ENCODE results near the gene HTR3B. TPM values are rescaled to one million over a fixed set of nuclear protein-coding genes. Genes with fewer than 3 reads are reported as not detected.

Gene HTR3B
- total RNA-seq, 4 donors from 2014 or later: not detected

GRCh38 chr11:113956986-113957385 lies 52.4 kb downstream of the HTR3B start:
- intact Hi-C loops (cut with DNase I; ENCODE audit: low total_unique reads): no loop called here

GRCh38 chr11:113960702-113961330 lies 56.2 kb downstream of the HTR3B start:
- Histone ChIP-seq H3K27me3 (no peaks in the 10 kb centered on the region), H3K9me3 (no peaks in the 10 kb centered on the region), H3K4me1 (no peaks in the 10 kb centered on the region), H3K27ac (no peak overlapping the region), H3K36me3 (no peaks in the 10 kb centered on the region), H3K4me3 (no peak overlapping the region)
- in situ Hi-C loops (cut with MboI; ENCODE audit: low sequenced_read_pairs in 4 of 4) (no loop called here), intact Hi-C loops (cut with DNase I; ENCODE audit: low total_unique reads) (no loop called here)
- no peak for TF ChIP-seq POLR2A (IDR thresholded peaks at IDR 0.05)
- TF ChIP-seq CTCF (IDR thresholded peaks at IDR 0.05 in 4 of 5, conservative IDR thresholded peaks at IDR 0.05 in 1 of 5): no peak
- no peak for DNase-seq
- ATAC-seq: no peak

More at GRCh38 chr11:113956986-113957385, 52.4 kb downstream of the HTR3B start:
- in situ Hi-C loops (cut with MboI; ENCODE audit: low sequenced_read_pairs in 4 of 4): no loop called here
- DNase-seq (no peak), ATAC-seq (no peak)
- Histone ChIP-seq H3K27ac (no peak overlapping the region), H3K4me3 (no peak overlapping the region), H3K27me3 (peaks cover 2 to 12% (median 2%) of the 10 kb centered on the region in 3 donors), H3K36me3 (no peaks in the 10 kb centered on the region), H3K4me1 (no peaks in the 10 kb centered on the region), H3K9me3 (no peaks in the 10 kb centered on the region)
- TF ChIP-seq CTCF (IDR thresholded peaks at IDR 0.05 in 4 of 5, conservative IDR thresholded peaks at IDR 0.05 in 1 of 5): no peak
- TF ChIP-seq POLR2A (IDR thresholded peaks at IDR 0.05): no peak

- in situ Hi-C loops (cut with MboI; ENCODE audit: low sequenced_read_pairs in 4 of 4) (no loop called here), intact Hi-C loops (cut with DNase I; ENCODE audit: low total_unique reads) (no loop called here)
- ATAC-seq (no peak), DNase-seq (no peak)
- no peak overlapping the region for H3K4me3 ChIP-seq
- H3K27ac ChIP-seq: no peak overlapping the region
- no peaks in the 10 kb centered on the region for H3K9me3 ChIP-seq
- no peaks in the 10 kb centered on the region for H3K27me3 ChIP-seq
- TF ChIP-seq POLR2A (IDR thresholded peaks at IDR 0.05): no peak
- no peak for TF ChIP-seq CTCF (IDR thresholded peaks at IDR 0.05 in 4 of 5, conservative IDR thresholded peaks at IDR 0.05 in 1 of 5)
- no peaks in the 10 kb centered on the region for H3K36me3 ChIP-seq
- H3K4me1 ChIP-seq: no peaks in the 10 kb centered on the region
These were observed 62.8 kb downstream of the HTR3B start for GRCh38 chr11:113967361-113967760.

GRCh38 chr11:113971506-113972195 lies 67.1 kb downstream of the HTR3B start:
- ATAC-seq (no peak), DNase-seq (no peak)
- in situ Hi-C loops (cut with MboI; ENCODE audit: low sequenced_read_pairs in 4 of 4) (no loop called here), intact Hi-C loops (cut with DNase I; ENCODE audit: low total_unique reads) (no loop called here)
- Histone ChIP-seq H3K9me3 (no peaks in the 10 kb centered on the region), H3K27me3 (no peaks in the 10 kb centered on the region), H3K36me3 (no peaks in the 10 kb centered on the region), H3K4me1 (peaks cover 3 to 5% of the 10 kb centered on the region in 2 donors), H3K27ac (no peak overlapping the region), H3K4me3 (no peak overlapping the region)
- TF ChIP-seq CTCF (IDR thresholded peaks at IDR 0.05 in 4 of 5, conservative IDR thresholded peaks at IDR 0.05 in 1 of 5) (no peak), POLR2A (IDR thresholded peaks at IDR 0.05) (no peak)

All from gastrocnemius medialis (tissue), 4 donors.